Ovary (tissue), 3 donors: ENCODE results near the gene DGCR8.

Source experiments
- EP300 ChIP-seq: sonication (generic); formaldehyde crosslinking; IDR thresholded peaks from one replicate; pipeline ENCODE4 v1.6.1; 2017; ENCODE audit warnings: antibody characterized with exemption
- POLR2A ChIP-seq: fragments of 450-650 bp; IDR thresholded peaks from one replicate; pipeline ENCODE4 v1.6.1; 2017; ENCODE audit warnings: antibody characterized with exemption, mild to moderate bottlenecking, moderate library complexity
- TF ChIP-seq, protein P1 (sequence below), 3 donors: fragments of 450-650 bp in 2 of 3; fragments of 200-600 bp in 1 of 3; IDR thresholded peaks; one replicate each; pipeline versions ENCODE4 v1.5.1 to v1.8.0; 2016 to 2022; ENCODE audit warnings: antibody characterized with exemption in 3 of 3, mild to moderate bottlenecking in 1 of 3
- donor health status: DM: no; HTN: no; CAD: no.

DNA sequence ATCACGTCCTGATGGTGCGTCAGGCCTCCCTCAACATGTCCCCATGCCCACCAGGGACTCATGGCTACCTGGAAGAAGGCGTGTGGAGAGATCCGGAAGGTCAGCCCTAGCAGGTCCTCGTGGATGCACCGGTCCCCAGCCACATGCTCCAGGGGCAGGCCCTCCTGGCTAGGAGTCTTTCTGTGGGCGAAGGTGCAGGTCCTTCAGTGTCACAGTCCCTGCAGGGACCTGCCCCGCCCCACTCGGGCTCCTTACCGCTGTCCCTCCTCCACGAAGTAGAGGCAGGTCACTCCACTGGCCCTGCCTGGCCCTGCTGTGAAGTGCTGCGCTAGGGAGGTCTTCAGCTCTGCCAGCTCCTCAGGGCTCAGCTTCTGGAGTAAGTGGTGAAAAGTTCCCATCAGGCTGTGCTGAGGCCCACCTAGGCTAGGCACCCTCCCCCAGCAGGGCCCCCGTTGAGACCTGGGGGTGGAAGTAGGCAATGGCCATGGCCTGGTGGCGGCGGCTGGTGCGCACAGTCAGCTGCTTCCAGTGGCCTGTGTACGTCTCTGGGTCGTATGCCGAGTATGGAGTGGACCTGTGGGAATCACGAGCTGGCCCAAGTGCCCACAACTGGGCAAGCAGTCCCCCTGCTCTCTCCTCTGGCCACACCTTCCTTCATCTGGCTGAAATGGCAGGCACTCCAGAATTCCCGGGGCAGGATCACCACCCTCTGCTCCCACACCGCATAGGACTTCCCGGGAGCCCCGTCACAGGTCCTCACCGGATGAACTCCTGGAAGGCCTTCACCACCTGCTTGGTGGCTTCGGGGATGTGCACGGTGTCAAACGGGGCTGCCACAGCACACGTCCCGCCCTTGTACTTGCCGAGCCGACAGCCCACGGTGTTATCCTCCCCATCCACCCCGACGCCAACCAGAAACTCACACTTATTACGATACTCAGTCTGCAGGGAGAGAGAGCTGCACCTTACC is 34.8 kb downstream of the DGCR8 start:
- TF ChIP-seq, protein P1, sequence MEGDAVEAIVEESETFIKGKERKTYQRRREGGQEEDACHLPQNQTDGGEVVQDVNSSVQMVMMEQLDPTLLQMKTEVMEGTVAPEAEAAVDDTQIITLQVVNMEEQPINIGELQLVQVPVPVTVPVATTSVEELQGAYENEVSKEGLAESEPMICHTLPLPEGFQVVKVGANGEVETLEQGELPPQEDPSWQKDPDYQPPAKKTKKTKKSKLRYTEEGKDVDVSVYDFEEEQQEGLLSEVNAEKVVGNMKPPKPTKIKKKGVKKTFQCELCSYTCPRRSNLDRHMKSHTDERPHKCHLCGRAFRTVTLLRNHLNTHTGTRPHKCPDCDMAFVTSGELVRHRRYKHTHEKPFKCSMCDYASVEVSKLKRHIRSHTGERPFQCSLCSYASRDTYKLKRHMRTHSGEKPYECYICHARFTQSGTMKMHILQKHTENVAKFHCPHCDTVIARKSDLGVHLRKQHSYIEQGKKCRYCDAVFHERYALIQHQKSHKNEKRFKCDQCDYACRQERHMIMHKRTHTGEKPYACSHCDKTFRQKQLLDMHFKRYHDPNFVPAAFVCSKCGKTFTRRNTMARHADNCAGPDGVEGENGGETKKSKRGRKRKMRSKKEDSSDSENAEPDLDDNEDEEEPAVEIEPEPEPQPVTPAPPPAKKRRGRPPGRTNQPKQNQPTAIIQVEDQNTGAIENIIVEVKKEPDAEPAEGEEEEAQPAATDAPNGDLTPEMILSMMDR (IDR thresholded peaks at IDR 0.05), result no peak
- TF ChIP-seq POLR2A, result no peak
- TF ChIP-seq EP300, result no peak
